Right lobe of liver (tissue), 6 donors: Measurements from ENCODE around the gene TNNI3. TPM values are rescaled to one million over a fixed set of nuclear protein-coding genes. Genes with fewer than 3 reads are reported as not detected.

Experiments used
- ATAC-seq, 4 donors: fragments of 200-7000 bp; cut with Tn5 transposase; one replicate each; pipeline ENCODE4 v1.9.1; 2020; ENCODE audit warnings: mild to moderate bottlenecking in 4 of 4, moderate library complexity in 4 of 4
- DNase-seq, 3 donors: peaks; one replicate each; pipeline ENCODE4 v3.0.0-alpha.2; 2020
- H3K27ac ChIP-seq, 3 donors: fragments of 200-600 bp; one replicate each; pipeline ENCODE4 v1.8.0; 2022
- H3K27me3 ChIP-seq, 2 donors: fragments of 200-600 bp; one replicate each; pipeline ENCODE4 v1.8.0; 2022
- H3K36me3 ChIP-seq, 4 donors: fragments of 200-600 bp; sonication (generic) in 1 of 4; one replicate each; pipeline versions ENCODE4 v1.5.1 to v1.8.0; 2017 to 2022; ENCODE audit warnings: control low read depth in 1 of 4
- H3K4me1 ChIP-seq, 4 donors: fragments of 200-600 bp; sonication (generic) in 1 of 4; one replicate each; pipeline versions ENCODE4 v1.5.1 to v1.8.0; 2017 to 2022; ENCODE audit warnings: control low read depth in 1 of 4
- H3K4me3 ChIP-seq, 3 donors: fragments of 200-600 bp; one replicate each; pipeline ENCODE4 v1.8.0; 2022
- H3K9me3 ChIP-seq, 4 donors: fragments of 200-600 bp; sonication (generic) in 1 of 4; one replicate each; pipeline versions ENCODE4 v1.5.1 to v1.8.0; 2017 to 2022; ENCODE audit warnings: control low read depth in 1 of 4
- POLR2A ChIP-seq: fragments of 450-650 bp; IDR thresholded peaks from one replicate; pipeline ENCODE4 v1.6.1; 2017; ENCODE audit warnings: antibody characterized with exemption, mild to moderate bottlenecking
- WGBS: methylation state at CpG from one replicate; pipeline ENCODE4 v1.1.6; 2018; ENCODE audit warnings: low coverage, low lambda C conversion rate; ENCODE audit not compliant: insufficient coverage; ENCODE audit errors: missing lambda C conversion rate; 5-methylcytosine and 5-hydroxymethylcytosine counted together
- intact Hi-C, 2 donors: fragments of 100-400 bp; cut with DNase I; formaldehyde crosslinking; loops; one replicate each; pipeline versions ENCODE4 v1.11.2 to v1.14.1; 2022
- total RNA-seq, 6 experiments: library from RNA; depleted of rRNA in 2 of 6; stranded (reverse); fragments of >200 nt in 2 of 6; fragmentation: NEBNext Ultra II Directional in 3 of 6; extraction: Animal tissue kit (Norgen Biotek cat#: 25700) in 3 of 6; gene quantifications; one replicate each; pipeline versions ENCODE4 v1.1.0 to v1.2.4, GENCODE V29; 2016 to 2023
- TF ChIP-seq, protein P1 (sequence below), 4 donors: fragments of 200-600 bp in 3 of 4; fragments of 450-650 bp in 1 of 4; IDR thresholded peaks; one replicate each; pipeline versions ENCODE4 v1.5.1 to v1.8.0; 2016 to 2022; ENCODE audit warnings: antibody characterized with exemption in 4 of 4, mild to moderate bottlenecking in 2 of 4
- donor health status: DM: no; HTN: yes; CAD: no.
- donor health status: DM: no; HTN: no; CAD: no.
- donor health status: DM: no; HTN: no; CAD: no.
- donor health status: DM: no; HTN: yes; CAD: no.
- donor health status: DM: no; HTN: yes; CAD: no.

Gene TNNI3
- total RNA-seq, 6 experiments from 2014 or later = 0.43 to 0.83 (median 0.62) TPM; not detected in 3

DNA sequence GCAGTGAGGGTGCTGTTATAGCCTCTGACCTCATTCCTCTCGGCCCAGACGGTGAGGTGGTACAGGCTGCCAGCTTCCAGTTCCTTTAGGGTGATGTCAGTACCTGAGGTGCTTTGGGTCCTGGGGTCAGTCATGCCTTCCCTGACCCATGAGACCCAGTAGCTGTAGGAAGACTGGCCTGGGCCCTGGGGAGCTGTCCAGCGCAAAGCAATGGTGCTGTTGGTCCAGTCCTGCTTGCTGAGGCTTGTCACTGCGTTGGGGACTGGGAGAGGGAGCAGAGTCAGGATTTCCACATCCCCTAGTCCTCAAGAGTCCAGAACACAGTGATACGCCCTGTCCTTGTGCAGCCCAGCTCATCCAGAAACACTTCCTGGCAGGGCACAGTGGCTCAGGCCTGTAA is 41.1 kb upstream of the TNNI3 start:
- WGBS = 100% methylated on average over 1 of the region's 5 CpGs
- Histone ChIP-seq H3K9me3 (no peaks in the 10 kb centered on the region), H3K4me3 (no peak overlapping the region), H3K27ac (no peak overlapping the region), H3K27me3 (no peaks in the 10 kb centered on the region), H3K4me1 (no peaks in the 10 kb centered on the region), H3K36me3 (peaks cover 0 to 8% (median 3%) of the 10 kb centered on the region in 4 donors)
- ATAC-seq (no peak), DNase-seq (no peak)
- TF ChIP-seq, protein P1, sequence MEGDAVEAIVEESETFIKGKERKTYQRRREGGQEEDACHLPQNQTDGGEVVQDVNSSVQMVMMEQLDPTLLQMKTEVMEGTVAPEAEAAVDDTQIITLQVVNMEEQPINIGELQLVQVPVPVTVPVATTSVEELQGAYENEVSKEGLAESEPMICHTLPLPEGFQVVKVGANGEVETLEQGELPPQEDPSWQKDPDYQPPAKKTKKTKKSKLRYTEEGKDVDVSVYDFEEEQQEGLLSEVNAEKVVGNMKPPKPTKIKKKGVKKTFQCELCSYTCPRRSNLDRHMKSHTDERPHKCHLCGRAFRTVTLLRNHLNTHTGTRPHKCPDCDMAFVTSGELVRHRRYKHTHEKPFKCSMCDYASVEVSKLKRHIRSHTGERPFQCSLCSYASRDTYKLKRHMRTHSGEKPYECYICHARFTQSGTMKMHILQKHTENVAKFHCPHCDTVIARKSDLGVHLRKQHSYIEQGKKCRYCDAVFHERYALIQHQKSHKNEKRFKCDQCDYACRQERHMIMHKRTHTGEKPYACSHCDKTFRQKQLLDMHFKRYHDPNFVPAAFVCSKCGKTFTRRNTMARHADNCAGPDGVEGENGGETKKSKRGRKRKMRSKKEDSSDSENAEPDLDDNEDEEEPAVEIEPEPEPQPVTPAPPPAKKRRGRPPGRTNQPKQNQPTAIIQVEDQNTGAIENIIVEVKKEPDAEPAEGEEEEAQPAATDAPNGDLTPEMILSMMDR (IDR thresholded peaks at IDR 0.05) = no peak
- TF ChIP-seq POLR2A = no peak
- intact Hi-C loops = loop anchor here in 1 of 2 donors (10.0 kb wide), 1 partner anchor 56 kb away; the partner anchor contains the start of gene PPP6R1

DNA sequence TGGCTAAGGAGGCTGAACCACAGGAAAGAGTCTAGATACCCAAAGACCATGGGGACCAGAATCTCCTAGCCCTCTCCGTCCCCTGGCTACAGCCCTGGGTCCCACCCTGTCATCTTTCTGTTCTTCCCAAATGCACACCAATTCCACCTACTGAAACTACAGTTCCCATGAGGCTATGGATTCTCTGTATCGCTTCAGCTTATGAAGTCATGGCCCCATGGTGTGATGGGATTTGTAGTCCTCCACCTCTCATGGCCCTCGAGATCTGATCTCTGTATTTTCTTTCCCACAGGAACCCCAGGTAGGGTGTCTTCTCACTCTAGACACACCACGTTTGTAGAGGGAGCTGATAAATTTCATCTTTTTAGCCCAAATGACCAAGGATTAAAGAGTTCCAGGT is 40.0 kb upstream of the TNNI3 start:
- Histone ChIP-seq H3K36me3 (peaks cover 0 to 8% (median 3%) of the 10 kb centered on the region in 4 donors), H3K4me3 (no peak overlapping the region), H3K4me1 (no peaks in the 10 kb centered on the region), H3K27me3 (no peaks in the 10 kb centered on the region), H3K9me3 (no peaks in the 10 kb centered on the region), H3K27ac (no peak overlapping the region)
- WGBS = 77% methylated on average over 4 of the region's 4 CpGs
- DNase-seq (no peak), ATAC-seq (peak in 1 of 4 donors; percentile 14)
- TF ChIP-seq, protein P1 (IDR thresholded peaks at IDR 0.05) = no peak
- TF ChIP-seq POLR2A = no peak
- intact Hi-C loops = loop anchor here in 1 of 2 donors (10.0 kb wide), 1 partner anchor 57 kb away; the partner anchor contains the start of gene PPP6R1

DNA sequence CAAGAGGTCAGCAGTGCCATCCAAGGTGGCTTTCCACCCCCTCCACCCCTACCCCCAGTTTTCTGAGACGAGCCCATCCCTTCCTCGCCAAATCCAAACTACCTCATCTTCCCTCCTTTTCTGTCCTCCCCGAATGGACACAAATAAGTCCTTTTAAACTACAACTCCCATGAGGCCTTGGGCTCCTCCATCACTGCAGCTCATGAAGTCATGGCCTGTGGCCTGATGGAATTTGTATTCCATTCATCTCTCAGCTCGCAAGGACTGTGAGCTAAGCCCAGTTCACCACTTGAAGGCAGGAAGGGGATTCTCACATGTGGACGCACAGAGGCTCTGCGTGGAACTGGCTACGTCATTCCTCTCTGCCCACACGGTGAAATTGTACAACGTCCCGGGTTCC is 39.3 kb upstream of the TNNI3 start:
- no peak for TF ChIP-seq POLR2A
- TF ChIP-seq, protein P1 (IDR thresholded peaks at IDR 0.05) = no peak
- peaks cover 0 to 8% (median 3%) of the 10 kb centered on the region in 4 donors for H3K36me3 ChIP-seq
- no peaks in the 10 kb centered on the region for H3K4me1 ChIP-seq
- H3K27me3 ChIP-seq = no peaks in the 10 kb centered on the region
- intact Hi-C loops = loop anchor here in 1 of 2 donors (10.0 kb wide), 1 partner anchor 58 kb away; the partner anchor contains the start of gene PPP6R1
- no peak overlapping the region for H3K27ac ChIP-seq
- DNase-seq (no peak), ATAC-seq (no peak)
- WGBS = 90% methylated on average over 7 of the region's 10 CpGs
- H3K9me3 ChIP-seq = no peaks in the 10 kb centered on the region
- no peak overlapping the region for H3K4me3 ChIP-seq

DNA sequence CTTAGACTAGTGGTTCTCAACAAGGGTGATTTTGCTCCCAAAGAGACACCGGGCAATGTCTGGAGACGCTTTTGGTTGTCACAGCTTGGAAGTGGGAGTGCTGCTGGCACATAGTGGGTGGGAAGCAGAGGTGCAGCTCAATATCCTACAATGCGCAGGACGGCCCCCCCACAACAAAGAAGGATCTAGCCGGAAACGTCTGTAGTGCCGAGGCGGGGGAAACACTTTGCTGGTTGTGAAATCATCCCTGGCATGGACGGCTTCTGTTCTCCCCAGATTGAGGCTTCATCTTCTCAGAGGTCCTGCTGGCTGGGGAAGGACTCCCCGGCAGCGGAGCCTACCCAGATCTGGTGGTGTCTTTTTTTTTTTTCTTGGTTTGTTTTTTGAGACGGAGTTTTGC is 35.9 kb upstream of the TNNI3 start:
- intact Hi-C loops = loop anchor here in 1 of 2 donors (10.0 kb wide), 1 partner anchor 61 kb away; the partner anchor contains the start of gene PPP6R1
- Histone ChIP-seq H3K4me1 (no peaks in the 10 kb centered on the region), H3K27ac (no peak overlapping the region), H3K4me3 (no peak overlapping the region), H3K36me3 (peaks cover 0 to 4% (median 0%) of the 10 kb centered on the region in 4 donors), H3K9me3 (no peaks in the 10 kb centered on the region), H3K27me3 (no peaks in the 10 kb centered on the region)
- TF ChIP-seq, protein P1 (IDR thresholded peaks at IDR 0.05) = no peak
- TF ChIP-seq POLR2A = no peak
- ATAC-seq = no peak
- 63% methylated on average over 7 of the region's 12 CpGs for WGBS
- DNase-seq = no peak
